ENCODE measurements around the gene TBXA2R.

GRCh38 chr19:3645067-3645396 is 38.4 kb upstream of the TBXA2R start:
- no peak for TF ChIP-seq TAF1 (conservative IDR thresholded peaks at IDR 0.05)
- no peak for TF ChIP-seq CTCF (IDR thresholded peaks at IDR 0.05; ENCODE audit: low read depth, low read length, missing input control)
- no peak for TF ChIP-seq REST (IDR thresholded peaks at IDR 0.05)
- TF ChIP-seq NR2F2 (IDR thresholded peaks at IDR 0.05) = no peak
- TF ChIP-seq RAD21 (IDR thresholded peaks at IDR 0.05) = no peak
- no peak for TF ChIP-seq ZBTB33 (IDR thresholded peaks at IDR 0.05)
- TF ChIP-seq GABPA (IDR thresholded peaks at IDR 0.05 in 1 of 2, conservative IDR thresholded peaks at IDR 0.05 in 1 of 2) = no peak
- no peak for TF ChIP-seq YY1 (IDR thresholded peaks at IDR 0.05)
- TF ChIP-seq MAX (IDR thresholded peaks at IDR 0.05) = no peak
- no peak for TF ChIP-seq FOXA1 (IDR thresholded peaks at IDR 0.05)
- TF ChIP-seq SP1 (IDR thresholded peaks at IDR 0.05) = no peak
- TF ChIP-seq RXRA (IDR thresholded peaks at IDR 0.05) = no peak
- no peak for TF ChIP-seq EGR1 (IDR thresholded peaks at IDR 0.05; ENCODE audit: low read depth in 2 of 2)

Data from liver (tissue), 3 donors.